ENCODE results near the gene ADGRF4.

GRCh38 chr6:47714802-47715201 lies 16.4 kb downstream of the ADGRF4 start:
- TF ChIP-seq CTCF (IDR thresholded peaks at IDR 0.05; ENCODE audit: low read depth, low read length) (no peak), EZH2phosphoT487 (IDR thresholded peaks at IDR 0.05; ENCODE audit: low read depth) (no peak)

Data from OCI-LY3 (cell line).